Thoracic aorta (tissue), 2 donors: ENCODE results near the gene DAG1. TPM values are rescaled to one million over a fixed set of nuclear protein-coding genes. Genes with fewer than 3 reads are reported as not detected.

Source experiments
- ATAC-seq: fragments of 150-250 bp; one replicate; pipeline ENCODE4 v1.8.0; 2017; ENCODE audit warnings: low read depth; ENCODE audit not compliant: insufficient number of reproducible peaks, low FRiP score
- DNase-seq: peaks from one replicate; pipeline ENCODE4 v3.0.0-alpha.2; 2020; ENCODE audit warnings: low spot score
- H3K27ac ChIP-seq, 2 donors: fragments of 200-600 bp; sonication (generic); 1 replicate in 1 of 2; 2 replicates in 1 of 2; pipeline ENCODE4 v1.5.1; 2016; ENCODE audit warnings: mild to moderate bottlenecking in 2 of 2, moderate library complexity in 2 of 2
- H3K27me3 ChIP-seq: fragments of 200-600 bp; sonication (generic); replicated peaks from 2 replicates; pipeline ENCODE4 v1.6.0; 2016; ENCODE audit warnings: mild to moderate bottlenecking; ENCODE audit not compliant: insufficient read depth
- H3K36me3 ChIP-seq: fragments of 200-600 bp; sonication (generic); one replicate; pipeline ENCODE4 v1.5.1; 2016
- H3K4me1 ChIP-seq, 2 donors: fragments of 200-600 bp; sonication (generic); 1 replicate in 1 of 2; 2 replicates in 1 of 2; pipeline versions ENCODE4 v1.5.1 to v1.6.0; 2016; ENCODE audit warnings: low read depth in 2 of 2, mild to moderate bottlenecking in 1 of 2; ENCODE audit not compliant: control insufficient read depth in 1 of 2
- H3K4me3 ChIP-seq: fragments of 200-600 bp; sonication (generic); 2 replicates; pipeline ENCODE4 v1.5.1; 2016; ENCODE audit warnings: mild to moderate bottlenecking
- H3K9me3 ChIP-seq: fragments of 200-600 bp; sonication (generic); 2 replicates; pipeline ENCODE4 v1.5.1; 2016
- CTCF ChIP-seq: fragments of 200-600 bp; sonication (generic); IDR thresholded peaks from one replicate; pipeline ENCODE4 v1.5.1; 2019; ENCODE audit warnings: antibody characterized with exemption
- total RNA-seq, 2 donors: library from RNA; depleted of rRNA; stranded (reverse); fragments of >200 nt; gene quantifications; one replicate each; pipeline versions ENCODE4 v1.1.0 to v1.2.3, GENCODE V29; 2016

DAG1 gene
- 100 to 1,000 TPM in 1 of 2 donors, 10 to 100 TPM in 1; 71.9 to 171 TPM for total RNA-seq

DNA sequence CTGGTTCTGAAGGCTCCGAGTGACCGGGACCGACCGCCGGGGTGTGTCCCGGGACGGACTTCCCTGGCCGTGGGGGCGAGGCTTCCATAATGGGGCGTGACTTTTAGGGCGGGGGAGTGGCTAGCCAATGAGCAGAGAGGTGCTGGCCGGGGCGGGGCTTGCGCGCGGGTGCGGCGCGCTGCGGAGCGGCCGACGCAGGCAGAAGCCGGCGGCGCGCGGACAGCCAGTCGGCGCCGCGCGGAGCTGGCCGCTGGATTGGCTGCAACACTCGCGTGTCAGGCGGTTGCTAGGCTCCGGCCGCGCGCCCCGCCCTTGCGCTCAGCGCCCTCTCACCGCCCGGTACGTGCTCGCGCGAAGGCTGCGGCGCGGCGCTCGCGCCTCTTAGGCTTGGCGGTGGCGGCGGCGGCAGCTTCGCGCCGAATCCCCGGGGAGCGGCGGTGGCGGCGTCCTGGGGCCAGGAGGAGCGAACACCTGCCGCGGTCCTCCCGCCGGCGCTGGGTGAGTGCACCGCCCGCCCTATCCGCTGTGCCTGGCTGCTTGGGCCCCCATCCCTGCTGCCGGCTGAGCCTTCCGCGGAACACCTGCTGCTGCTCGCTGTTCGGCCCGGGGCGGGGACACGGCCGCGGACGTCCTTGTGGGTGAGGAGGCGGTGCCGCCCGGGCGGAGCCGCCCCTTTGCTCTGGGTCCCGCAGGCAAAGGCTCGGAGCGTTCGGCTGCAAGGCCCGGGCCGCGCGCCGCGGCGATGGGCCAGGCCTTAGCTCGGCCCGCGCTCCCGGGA is at the start of gene DAG1:
Gene DAG1 (plus strand): TSS at position 332 of the 778 bp plus-strand sequence. CDS start 40,268 bp downstream, outside the sequence.
- Histone ChIP-seq H3K4me3 (peak within 1 kb of the TSS; percentile 81), H3K36me3 (no peaks in the 10 kb centered on the region), H3K27me3 (no peaks in the 10 kb centered on the region), H3K4me1 (peaks cover 23 to 37% of the 10 kb centered on the region in 2 donors), H3K9me3 (no peaks in the 10 kb centered on the region), H3K27ac (peak within 1 kb of the TSS; percentile 99)
- ATAC-seq (peak; percentile 90), DNase-seq (peak; percentile 94)
- no peak for TF ChIP-seq CTCF

- Histone ChIP-seq H3K9me3 (no peaks in the 10 kb centered on the region), H3K27ac (peak overlapping the region; percentile 6 to 59), H3K27me3 (no peaks in the 10 kb centered on the region), H3K36me3 (peaks cover 13% of the 10 kb centered on the region), H3K4me3 (peak overlapping the region; percentile 63), H3K4me1 (peaks cover 2 to 4% of the 10 kb centered on the region in 2 donors)
- DNase-seq, result no peak
- no peak for ATAC-seq
- TF ChIP-seq CTCF, result no peak
These were observed 48.1 kb upstream of the DAG1 start for GRCh38 chr3:49421890-49422378.

- no peak for TF ChIP-seq CTCF
- peak within 1 kb of the TSS; percentile 63 for H3K4me3 ChIP-seq
- H3K4me1 ChIP-seq, result peaks cover 0 to 4% of the 10 kb centered on the region in 2 donors
- no peaks in the 10 kb centered on the region for H3K9me3 ChIP-seq
- ATAC-seq (no peak), DNase-seq (no peak)
- H3K27ac ChIP-seq, result peak within 1 kb of the TSS; percentile 6 to 59
- H3K27me3 ChIP-seq, result no peaks in the 10 kb centered on the region
- peaks cover 13% of the 10 kb centered on the region for H3K36me3 ChIP-seq
These were observed 47.5 kb upstream of the DAG1 start, which contains the start of gene AMT for GRCh38 chr3:49422379-49423248. Gene AMT (minus strand): TSS chr3:49422473. CDS start chr3:49422450, 23 bp downstream.

- no peaks in the 10 kb centered on the region for H3K27me3 ChIP-seq
- H3K4me1 ChIP-seq, result peaks cover 7% of the 10 kb centered on the region in 2 donors
- no peak overlapping the region for H3K4me3 ChIP-seq
- ATAC-seq (no peak), DNase-seq (no peak)
- no peaks in the 10 kb centered on the region for H3K9me3 ChIP-seq
- peaks cover 10% of the 10 kb centered on the region for H3K36me3 ChIP-seq
- no peak for TF ChIP-seq CTCF
- H3K27ac ChIP-seq, result no peak overlapping the region
These were observed 45.3 kb upstream of the DAG1 start for GRCh38 chr3:49424816-49425215.

- Histone ChIP-seq H3K36me3 (peaks cover 10% of the 10 kb centered on the region), H3K27ac (no peak overlapping the region), H3K4me3 (no peak overlapping the region), H3K4me1 (peaks cover 7 to 8% of the 10 kb centered on the region in 2 donors), H3K9me3 (no peaks in the 10 kb centered on the region), H3K27me3 (no peaks in the 10 kb centered on the region)
- DNase-seq (no peak), ATAC-seq (no peak)
- TF ChIP-seq CTCF, result no peak
These were observed 42.5 kb upstream of the DAG1 start for GRCh38 chr3:49427586-49427985.
